Activated CD4-positive, CD25-positive, alpha-beta regulatory T cell treated with anti-CD3 and anti-CD28 coated beads, Interleukin-2, amount 50 U/mL, for 16 hours (primary cell): Measurements from ENCODE around the gene FRMPD4.

Experiments
- DNase-seq: peaks from one replicate; pipeline ENCODE4 v3.0.0-alpha.2; 2020; ENCODE audit warnings: low read depth, low spot score

FRMPD4 gene

DNA sequence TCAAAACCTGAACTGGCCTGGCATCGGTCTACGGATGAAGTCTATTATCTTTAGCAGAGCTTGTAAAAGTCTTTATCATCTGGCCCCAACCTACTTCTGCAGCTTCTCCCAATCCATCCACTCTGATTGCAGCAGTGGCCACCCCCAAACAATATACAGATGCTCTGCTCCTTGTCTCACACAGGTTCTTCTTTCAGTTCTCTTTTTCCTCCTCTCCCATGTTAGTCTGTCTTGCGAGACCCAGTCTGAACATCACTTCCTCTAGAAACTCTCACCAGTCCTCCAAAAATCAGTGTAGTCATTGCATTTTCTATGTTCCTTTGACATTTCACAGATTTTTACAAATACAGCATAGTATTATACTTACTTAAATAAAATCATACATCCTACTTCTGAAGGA lies 163.0 kb downstream of the FRMPD4 start:
- no peak for DNase-seq

- DNase-seq: no peak
Measured at GRCh38 chrX:12304261-12304660, 166.0 kb downstream of the FRMPD4 start.

GRCh38 chrX:12307961-12308360 lies 169.7 kb downstream of the FRMPD4 start:
- no peak for DNase-seq

DNA sequence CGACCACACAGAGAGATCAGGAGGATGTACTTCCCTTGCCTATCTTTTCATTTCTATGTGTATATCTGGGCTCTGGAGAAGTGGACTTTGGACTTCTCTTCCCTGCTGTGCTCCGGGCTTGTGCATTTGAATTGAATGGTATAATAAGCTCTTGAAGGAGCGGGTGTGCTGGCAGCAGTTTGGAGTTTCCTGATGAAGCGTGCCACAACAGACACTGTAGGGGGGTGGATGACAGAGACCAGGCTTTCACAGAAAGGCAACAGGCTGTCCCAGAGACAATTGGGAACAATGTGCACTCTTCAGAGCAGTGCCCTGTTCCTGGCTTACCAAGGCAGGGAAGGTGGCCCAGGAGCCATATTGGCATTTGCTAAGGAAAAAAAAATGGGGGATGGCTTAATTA lies 170.1 kb downstream of the FRMPD4 start:
- no peak for DNase-seq

DNA sequence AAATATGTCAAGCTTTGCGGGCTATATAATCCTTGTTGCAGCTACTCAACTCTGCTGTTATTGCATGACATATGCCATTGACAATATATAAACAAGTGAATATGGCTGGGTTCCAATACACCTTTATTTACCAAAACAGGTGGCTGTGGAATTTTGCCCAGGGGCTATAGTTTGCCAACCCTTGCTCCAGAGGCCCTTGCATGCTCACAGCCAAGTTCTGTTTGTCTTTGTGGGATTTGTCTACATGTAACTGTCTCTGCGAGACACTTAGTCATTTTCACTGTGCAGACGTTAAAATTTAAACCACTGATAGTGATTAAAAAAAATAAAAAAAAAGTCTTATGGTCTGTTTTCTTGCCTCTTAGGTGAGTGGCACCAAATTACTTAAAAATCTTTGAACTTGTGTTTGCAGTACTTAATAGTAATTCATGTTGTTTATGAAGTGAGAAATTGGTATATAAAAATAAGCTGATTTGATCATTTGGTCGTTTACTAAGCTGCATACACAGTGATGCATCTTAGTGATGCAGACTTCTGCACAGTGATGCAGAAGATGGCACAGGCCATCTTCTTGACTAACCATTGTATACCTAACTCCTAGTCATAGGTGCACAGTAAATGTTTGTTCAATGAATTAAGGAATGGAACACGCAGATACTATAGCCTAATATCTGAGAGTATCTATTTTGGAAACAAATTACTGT lies 170.9 kb downstream of the FRMPD4 start:
- no peak for DNase-seq

GRCh38 chrX:12309744-12310076 lies 171.4 kb downstream of the FRMPD4 start:
- no peak for DNase-seq

DNA sequence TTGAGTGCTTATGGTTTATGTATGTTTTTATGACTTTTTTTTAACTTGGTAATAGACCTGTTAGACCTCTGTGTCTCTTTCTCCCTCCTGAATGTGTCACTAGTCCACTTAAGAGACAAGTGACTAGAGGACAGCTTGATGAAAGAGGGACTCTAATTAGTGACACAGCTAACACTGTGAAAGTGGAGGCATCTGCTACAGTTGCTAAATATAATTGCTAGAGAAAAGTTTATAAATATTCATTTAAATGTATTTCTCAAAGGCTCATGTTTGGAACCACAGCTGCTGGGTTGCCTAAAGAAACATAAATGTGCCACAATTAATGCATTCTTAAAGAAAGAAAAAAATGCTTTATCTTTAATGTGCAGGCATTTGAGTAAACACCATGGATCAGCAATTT lies 176.4 kb downstream of the FRMPD4 start:
- no peak for DNase-seq

DNA sequence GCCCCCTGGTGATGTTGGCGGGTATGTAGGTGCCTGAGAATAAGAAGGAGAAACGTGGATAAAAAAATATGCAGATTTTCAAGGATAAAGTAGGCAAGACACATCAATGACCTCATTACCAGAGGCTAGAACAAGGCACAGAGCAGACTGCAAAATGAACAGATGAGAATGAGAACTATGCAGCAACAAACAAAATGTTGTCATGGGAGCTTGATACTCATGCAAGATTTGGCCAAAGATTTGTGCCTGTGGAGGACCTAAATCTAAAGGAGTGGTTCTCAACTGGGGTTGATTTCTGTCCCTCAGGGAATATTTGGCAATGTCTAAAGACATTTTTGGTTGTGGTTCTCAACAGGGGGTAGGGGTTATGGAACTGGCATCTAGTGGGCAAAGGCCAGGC lies 177.3 kb downstream of the FRMPD4 start:
- DNase-seq: no peak

DNA sequence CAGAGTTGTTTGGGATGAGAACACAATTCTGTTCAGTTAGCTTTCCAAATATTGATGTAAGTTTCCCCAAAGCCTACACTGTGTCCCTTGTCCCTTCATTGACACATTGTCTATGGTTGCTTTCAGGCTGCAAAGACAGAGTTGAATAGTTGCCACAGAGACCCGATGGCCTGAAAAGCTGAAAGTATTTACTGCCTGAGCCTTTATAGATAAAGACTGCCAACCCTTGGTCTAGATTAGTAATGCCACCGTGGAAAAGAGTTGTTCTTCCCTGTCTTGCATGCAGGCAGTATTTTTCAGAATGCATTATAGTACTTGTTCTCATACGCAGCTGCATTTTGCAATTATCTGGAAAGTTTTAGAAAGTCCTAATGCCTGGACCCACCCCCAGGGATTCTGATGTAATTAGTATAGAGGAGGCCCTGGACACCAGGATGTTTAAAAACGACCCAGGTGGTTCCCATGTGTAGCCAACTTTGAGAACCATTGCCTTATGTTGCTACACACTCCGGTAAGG lies 180.8 kb downstream of the FRMPD4 start:
- DNase-seq: no peak

DNA sequence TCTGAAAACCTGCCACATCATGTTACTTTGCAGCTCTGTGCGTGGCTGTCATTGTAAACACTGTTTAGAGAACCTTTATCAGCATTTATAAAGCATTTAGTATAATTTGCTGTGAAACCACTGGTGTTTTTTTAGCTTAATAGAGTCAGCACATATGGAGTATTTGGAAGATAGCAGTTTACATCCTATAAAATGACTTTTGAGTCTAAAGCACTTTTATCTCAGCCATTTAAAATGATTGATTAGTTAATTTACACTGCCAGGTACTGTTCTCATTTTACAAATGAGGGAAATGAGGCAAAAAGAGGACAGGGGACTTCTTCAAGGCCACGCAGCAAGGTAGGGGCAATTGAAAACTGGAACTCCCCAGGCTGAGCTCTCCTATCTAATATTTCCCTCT lies 181.7 kb downstream of the FRMPD4 start:
- no peak for DNase-seq

- no peak for DNase-seq
Measured at GRCh38 chrX:12322031-12322430, 183.8 kb downstream of the FRMPD4 start.

DNA sequence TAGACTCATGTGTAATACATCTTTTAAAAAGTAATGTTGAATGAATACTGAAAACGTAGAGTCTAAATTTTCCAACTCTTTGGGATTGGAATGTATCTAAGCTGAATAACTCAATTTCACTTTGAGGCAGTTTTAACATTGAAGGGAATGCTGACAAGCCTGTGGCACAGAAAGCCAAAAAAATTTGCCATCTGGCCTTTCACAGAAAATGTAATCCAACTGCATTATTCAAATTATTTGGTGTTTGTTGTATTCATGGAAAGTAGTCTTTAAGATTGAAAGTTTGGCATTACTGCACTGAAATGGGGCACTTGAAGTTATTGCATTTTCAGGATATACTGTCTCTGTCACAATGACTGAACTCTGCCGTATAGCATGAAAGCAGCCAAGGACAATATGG lies 186.9 kb downstream of the FRMPD4 start:
- DNase-seq: no peak

GRCh38 chrX:12327836-12328235 lies 189.6 kb downstream of the FRMPD4 start:
- no peak for DNase-seq

DNA sequence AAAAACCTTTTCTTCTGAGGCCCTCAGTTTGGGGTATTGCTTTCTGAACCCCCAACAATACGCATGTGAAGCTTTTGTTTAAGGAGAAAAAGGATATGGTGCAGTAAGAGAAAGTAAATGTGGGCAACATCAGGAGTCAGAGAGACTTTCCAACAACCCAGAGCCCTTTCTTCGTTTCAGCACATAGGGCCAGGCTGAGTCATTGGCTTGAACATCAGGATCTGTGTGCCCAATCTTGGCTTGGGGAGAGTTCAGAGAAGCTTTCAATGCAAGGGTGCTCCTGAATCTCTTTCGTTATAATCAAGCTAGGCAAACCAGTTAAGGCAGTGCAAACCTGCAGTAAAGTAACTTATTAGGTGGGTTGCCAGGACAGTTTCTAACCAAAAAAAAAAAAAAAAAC lies 191.2 kb downstream of the FRMPD4 start:
- DNase-seq: no peak

GRCh38 chrX:12330841-12331240 lies 192.6 kb downstream of the FRMPD4 start:
- no peak for DNase-seq

- DNase-seq: no peak
Measured at GRCh38 chrX:12332786-12333347, 194.6 kb downstream of the FRMPD4 start.

- no peak for DNase-seq
Measured at GRCh38 chrX:12339921-12340320, 201.6 kb downstream of the FRMPD4 start.

- DNase-seq: no peak
Measured at GRCh38 chrX:12344954-12345353, 206.7 kb downstream of the FRMPD4 start.

- DNase-seq: no peak
Measured at GRCh38 chrX:12349201-12349600, 210.9 kb downstream of the FRMPD4 start.

GRCh38 chrX:12352922-12353321 lies 214.6 kb downstream of the FRMPD4 start:
- DNase-seq: no peak

- no peak for DNase-seq
Measured at GRCh38 chrX:12360383-12360782, 222.1 kb downstream of the FRMPD4 start.

GRCh38 chrX:12360986-12361598 lies 222.8 kb downstream of the FRMPD4 start:
- DNase-seq: no peak

- no peak for DNase-seq
Measured at GRCh38 chrX:12363216-12363615, 224.9 kb downstream of the FRMPD4 start.
